ENCODE data around the gene KCNT1.

GRCh38 chr9:135665795-135666189 is 36.2 kb upstream of the KCNT1 start:
- TF ChIP-seq, protein P1, sequence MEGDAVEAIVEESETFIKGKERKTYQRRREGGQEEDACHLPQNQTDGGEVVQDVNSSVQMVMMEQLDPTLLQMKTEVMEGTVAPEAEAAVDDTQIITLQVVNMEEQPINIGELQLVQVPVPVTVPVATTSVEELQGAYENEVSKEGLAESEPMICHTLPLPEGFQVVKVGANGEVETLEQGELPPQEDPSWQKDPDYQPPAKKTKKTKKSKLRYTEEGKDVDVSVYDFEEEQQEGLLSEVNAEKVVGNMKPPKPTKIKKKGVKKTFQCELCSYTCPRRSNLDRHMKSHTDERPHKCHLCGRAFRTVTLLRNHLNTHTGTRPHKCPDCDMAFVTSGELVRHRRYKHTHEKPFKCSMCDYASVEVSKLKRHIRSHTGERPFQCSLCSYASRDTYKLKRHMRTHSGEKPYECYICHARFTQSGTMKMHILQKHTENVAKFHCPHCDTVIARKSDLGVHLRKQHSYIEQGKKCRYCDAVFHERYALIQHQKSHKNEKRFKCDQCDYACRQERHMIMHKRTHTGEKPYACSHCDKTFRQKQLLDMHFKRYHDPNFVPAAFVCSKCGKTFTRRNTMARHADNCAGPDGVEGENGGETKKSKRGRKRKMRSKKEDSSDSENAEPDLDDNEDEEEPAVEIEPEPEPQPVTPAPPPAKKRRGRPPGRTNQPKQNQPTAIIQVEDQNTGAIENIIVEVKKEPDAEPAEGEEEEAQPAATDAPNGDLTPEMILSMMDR (IDR thresholded peaks at IDR 0.05; ENCODE audit: poor library complexity) = no peak
- no peak for TF ChIP-seq EZH2 (IDR thresholded peaks at IDR 0.05; ENCODE audit: borderline replicate concordance)

Data from hepatocyte (in vitro differentiated cells).